Breast epithelium (tissue), 3 donors: Measurements from ENCODE around the gene MAB21L2.
"Not testable (repeated sequence)": the region's sequence is repeated elsewhere in the genome, so short reads cannot be mapped to it uniquely, and the experiment has no call there.

ENCODE experiments used
- CTCF ChIP-seq, 3 donors: fragments of 450-650 bp; IDR thresholded peaks; one replicate each; pipeline ENCODE4 v1.5.1; 2016 to 2017; ENCODE audit warnings: antibody characterized with exemption in 3 of 3, mild to moderate bottlenecking in 3 of 3, moderate library complexity in 3 of 3
- POLR2A ChIP-seq: fragments of 450-650 bp; IDR thresholded peaks from one replicate; pipeline ENCODE4 v1.6.1; 2016; ENCODE audit warnings: antibody characterized with exemption, mild to moderate bottlenecking, moderate library complexity
- POLR2AphosphoS5 ChIP-seq, 3 donors: sonication (generic); formaldehyde crosslinking; IDR thresholded peaks; one replicate each; pipeline ENCODE4 v1.6.1; 2017; ENCODE audit warnings: antibody characterized with exemption in 3 of 3

GRCh38 chr4:150564967-150565366, 17.0 kb upstream of the MAB21L2 start:
- not testable (repeated sequence) for TF ChIP-seq CTCF (IDR thresholded peaks at IDR 0.05); POLR2A; POLR2AphosphoS5 (IDR thresholded peaks at IDR 0.05)
